ENCODE data around the gene CCDC188.

DNA sequence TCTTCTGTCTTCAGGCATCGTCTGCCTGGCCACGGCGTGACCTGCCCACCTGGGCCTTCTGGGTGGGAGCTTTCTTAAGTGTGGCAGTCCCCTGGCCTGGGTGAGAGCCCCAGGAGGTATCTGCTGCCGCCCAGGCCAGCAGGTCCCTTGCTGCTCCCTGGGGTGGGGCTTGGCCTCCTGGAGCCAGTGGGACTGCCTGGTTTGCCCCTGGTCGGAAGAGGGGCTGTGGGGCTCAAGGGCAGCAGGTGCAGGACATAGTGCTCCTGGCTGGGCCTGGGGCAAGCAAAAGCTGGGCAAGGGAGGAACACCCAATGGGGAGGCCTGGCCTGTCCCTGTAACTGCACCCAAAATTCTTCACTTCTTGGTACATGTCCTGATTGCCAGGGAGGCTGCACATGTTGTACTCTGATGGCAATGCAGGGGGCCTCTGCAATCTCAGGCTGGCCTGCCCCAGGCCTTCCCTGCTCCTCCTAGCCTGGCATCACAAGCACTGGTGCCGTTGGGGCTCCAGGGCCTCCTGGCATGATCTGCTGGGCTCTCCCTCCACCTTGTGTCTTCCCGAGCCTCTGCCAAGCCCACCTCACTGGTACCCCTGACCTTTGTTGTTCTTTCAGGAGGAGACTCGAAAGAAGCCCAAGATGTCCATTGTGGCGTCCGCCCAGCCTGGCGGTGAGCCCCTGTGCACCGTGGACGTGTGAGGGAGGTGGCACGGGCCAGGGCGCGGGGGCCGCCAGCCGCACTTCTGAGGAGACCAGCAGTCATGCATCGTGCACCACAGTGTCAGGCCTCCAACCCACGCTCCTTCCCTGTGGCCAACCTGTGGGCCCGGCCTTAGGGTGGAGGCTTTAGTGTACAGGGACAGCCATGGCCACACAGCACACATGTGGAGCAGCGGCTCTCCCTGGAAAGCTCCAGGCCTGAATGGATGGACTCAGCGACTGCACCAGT is 41.2 kb downstream of the CCDC188 start:
- TF ChIP-seq, protein P1, sequence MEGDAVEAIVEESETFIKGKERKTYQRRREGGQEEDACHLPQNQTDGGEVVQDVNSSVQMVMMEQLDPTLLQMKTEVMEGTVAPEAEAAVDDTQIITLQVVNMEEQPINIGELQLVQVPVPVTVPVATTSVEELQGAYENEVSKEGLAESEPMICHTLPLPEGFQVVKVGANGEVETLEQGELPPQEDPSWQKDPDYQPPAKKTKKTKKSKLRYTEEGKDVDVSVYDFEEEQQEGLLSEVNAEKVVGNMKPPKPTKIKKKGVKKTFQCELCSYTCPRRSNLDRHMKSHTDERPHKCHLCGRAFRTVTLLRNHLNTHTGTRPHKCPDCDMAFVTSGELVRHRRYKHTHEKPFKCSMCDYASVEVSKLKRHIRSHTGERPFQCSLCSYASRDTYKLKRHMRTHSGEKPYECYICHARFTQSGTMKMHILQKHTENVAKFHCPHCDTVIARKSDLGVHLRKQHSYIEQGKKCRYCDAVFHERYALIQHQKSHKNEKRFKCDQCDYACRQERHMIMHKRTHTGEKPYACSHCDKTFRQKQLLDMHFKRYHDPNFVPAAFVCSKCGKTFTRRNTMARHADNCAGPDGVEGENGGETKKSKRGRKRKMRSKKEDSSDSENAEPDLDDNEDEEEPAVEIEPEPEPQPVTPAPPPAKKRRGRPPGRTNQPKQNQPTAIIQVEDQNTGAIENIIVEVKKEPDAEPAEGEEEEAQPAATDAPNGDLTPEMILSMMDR (conservative IDR thresholded peaks at IDR 0.05; ENCODE audit: low read depth, low read length): no peak
- TF ChIP-seq BHLHE40 (IDR thresholded peaks at IDR 0.05; ENCODE audit: low read depth, low read length): no peak
- TF ChIP-seq, protein P2, sequence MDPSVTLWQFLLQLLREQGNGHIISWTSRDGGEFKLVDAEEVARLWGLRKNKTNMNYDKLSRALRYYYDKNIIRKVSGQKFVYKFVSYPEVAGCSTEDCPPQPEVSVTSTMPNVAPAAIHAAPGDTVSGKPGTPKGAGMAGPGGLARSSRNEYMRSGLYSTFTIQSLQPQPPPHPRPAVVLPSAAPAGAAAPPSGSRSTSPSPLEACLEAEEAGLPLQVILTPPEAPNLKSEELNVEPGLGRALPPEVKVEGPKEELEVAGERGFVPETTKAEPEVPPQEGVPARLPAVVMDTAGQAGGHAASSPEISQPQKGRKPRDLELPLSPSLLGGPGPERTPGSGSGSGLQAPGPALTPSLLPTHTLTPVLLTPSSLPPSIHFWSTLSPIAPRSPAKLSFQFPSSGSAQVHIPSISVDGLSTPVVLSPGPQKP (IDR thresholded peaks at IDR 0.05; ENCODE audit: borderline replicate concordance, low read depth, low read length): no peak
- no peak for TF ChIP-seq RCOR1 (IDR thresholded peaks at IDR 0.05; ENCODE audit: insufficient replicate concordance, low read length)
- no peak for TF ChIP-seq POLR2A (IDR thresholded peaks at IDR 0.05; ENCODE audit: low read depth, low read length)
- TF ChIP-seq SMC3 (IDR thresholded peaks at IDR 0.05; ENCODE audit: low read depth, low read length): no peak
- TF ChIP-seq MAFK (IDR thresholded peaks at IDR 0.05; ENCODE audit: low read depth, low read length): no peak
- TF ChIP-seq RFX5 (IDR thresholded peaks at IDR 0.05; ENCODE audit: low read depth, low read length): no peak
- no peak for TF ChIP-seq MXI1 (IDR thresholded peaks at IDR 0.05; ENCODE audit: borderline replicate concordance, low read depth, low read length)
- TF ChIP-seq NFE2L2 (IDR thresholded peaks at IDR 0.05; ENCODE audit: low read depth, low read length): no peak
- TF ChIP-seq RAD21 (IDR thresholded peaks at IDR 0.05; ENCODE audit: low read length): no peak
- no peak for TF ChIP-seq CEBPB (IDR thresholded peaks at IDR 0.05; ENCODE audit: low read depth, low read length)
